HCT116 (cell line): ENCODE measurements around the gene PLEKHA6. TPM values are rescaled to one million over a fixed set of nuclear protein-coding genes. Genes with fewer than 3 reads are reported as not detected.

Experiments
- ATAC-seq: fragments of 200-7000 bp; cut with Tn5 transposase; 2 replicates; pipeline ENCODE4 v1.9.1; 2020; ENCODE audit warnings: mild to moderate bottlenecking, moderate library complexity
- BruUV-seq: library from RNA; stranded (reverse); fragments of 400-500 nt; replicated peaks from 2 replicates; lab custom pipeline; 2021; lab: Mats Ljungman, UMichigan
- CTCF ChIA-PET: fragments of 300-600 bp; sonication (Branson Sonifier 250); formaldehyde crosslinking; loops from one replicate; lab custom pipeline; 2021; ENCODE audit warnings: antibody characterized with exemption; lab: Charles Lee
- POLR2A ChIA-PET: fragments of 300-600, 350-600 bp; sonication (Branson Sonifier 250); formaldehyde crosslinking; loops from one replicate; lab custom pipeline; 2021; ENCODE audit warnings: antibody characterized with exemption; lab: Charles Lee
- RAD21 ChIA-PET, 2 experiments: fragments of 300-600 bp; sonication (Branson Sonifier 250); formaldehyde crosslinking; loops; one replicate each; lab custom pipeline; 2023; ENCODE audit warnings: low total read pairs in 2 of 2; ENCODE audit not compliant: uncharacterized antibody in 2 of 2, unreplicated experiment in 2 of 2, low non-redundant PET in 1 of 2; lab: Charles Lee
- DNase-seq: peaks from one replicate; pipeline ENCODE4 v3.0.0-alpha.2; 2010; ENCODE audit warnings: low read depth, low spot score
- H2AFZ ChIP-seq: fragments of 200-600 bp; shearing (Covaris generic), sonication (generic); 2 replicates; pipeline ENCODE4 v1.6.1; 2017; ENCODE audit warnings: low read depth, mixed run types, mixed read lengths, antibody characterized with exemption, low read length; ENCODE audit not compliant: poor library complexity, severe bottlenecking
- H3K27ac ChIP-seq: 2 replicates; pipeline ENCODE4 v1.5.1; 2012; ENCODE audit warnings: low read depth, low read length
- H3K27me3 ChIP-seq: fragments of 200-600 bp; sonication (generic); 2 replicates; pipeline ENCODE4 v1.6.1; 2016; ENCODE audit warnings: mixed run types, low read length, mixed read lengths; ENCODE audit not compliant: insufficient read depth
- H3K36me3 ChIP-seq, 2 experiments: fragments of 200-500 bp in 1 of 2; fragments of 200-600 bp in 1 of 2; sonication (Bioruptor generic) in 1 of 2; sonication (generic) in 1 of 2; 2 replicates each; pipeline versions ENCODE4 v1.5.1 to v1.6.1; 2014 to 2016; ENCODE audit warnings: low read length in 2 of 2, inconsistent platforms in 1 of 2, mixed read lengths in 1 of 2, mixed run types in 1 of 2; ENCODE audit not compliant: insufficient read depth in 2 of 2, control insufficient read depth in 1 of 2
- H3K4me1 ChIP-seq, 2 experiments: fragments of 200-600 bp in 1 of 2; sonication (generic) in 1 of 2; 2 replicates each; pipeline versions ENCODE4 v1.5.1 to v1.6.1; 2012 to 2017; ENCODE audit warnings: low read length in 2 of 2, inconsistent platforms in 1 of 2, mild to moderate bottlenecking in 1 of 2, mixed read lengths in 1 of 2, mixed run types in 1 of 2, moderate library complexity in 1 of 2; ENCODE audit not compliant: insufficient read depth in 2 of 2, control insufficient read depth in 1 of 2
- H3K4me2 ChIP-seq: fragments of 200-600 bp; sonication (generic); 2 replicates; pipeline ENCODE4 v1.6.1; 2017; ENCODE audit warnings: mixed run types, low read length, mixed read lengths
- H3K4me3 ChIP-seq, 2 experiments: fragments of 200-600 bp in 1 of 2; sonication (generic) in 1 of 2; replicated peaks in 1 of 2; 2 replicates each; pipeline ENCODE4 v1.5.1; 2011 to 2016; ENCODE audit warnings: low read length in 2 of 2, control low read depth in 1 of 2, low read depth in 1 of 2, mild to moderate bottlenecking in 1 of 2, mixed read lengths in 1 of 2, mixed run types in 1 of 2
- H3K79me2 ChIP-seq: fragments of 200-600 bp; sonication (generic); 2 replicates; pipeline ENCODE4 v1.6.1; 2017; ENCODE audit warnings: mild to moderate bottlenecking, mixed run types, low read length, moderate library complexity, mixed read lengths; ENCODE audit not compliant: insufficient read depth
- H3K9ac ChIP-seq: fragments of 200-600 bp; sonication (generic); 2 replicates; pipeline ENCODE4 v1.6.1; 2016; ENCODE audit warnings: low read length, mixed read lengths
- H3K9me2 ChIP-seq: fragments of 200-600 bp; sonication (generic), shearing (Covaris generic); 2 replicates; pipeline ENCODE4 v1.6.1; 2017; ENCODE audit warnings: mixed run types, mild to moderate bottlenecking, moderate library complexity; ENCODE audit not compliant: insufficient read depth
- H3K9me3 ChIP-seq, 2 experiments: fragments of 200-500 bp in 1 of 2; fragments of 200-600 bp in 1 of 2; sonication (Bioruptor generic) in 1 of 2; sonication (generic) in 1 of 2; 2 replicates each; pipeline ENCODE4 v1.6.1; 2014 to 2017; ENCODE audit warnings: low read length in 2 of 2, mixed read lengths in 2 of 2, inconsistent platforms in 1 of 2, low read depth in 1 of 2, mild to moderate bottlenecking in 1 of 2, mixed run types in 1 of 2, moderate library complexity in 1 of 2; ENCODE audit not compliant: control insufficient read depth in 1 of 2, insufficient read depth in 1 of 2
- H4K20me1 ChIP-seq: fragments of 200-600 bp; sonication (generic), shearing (Covaris generic); 2 replicates; pipeline ENCODE4 v1.6.1; 2017; ENCODE audit warnings: mixed run types, mild to moderate bottlenecking, moderate library complexity; ENCODE audit not compliant: insufficient read depth
- ATF3 ChIP-seq: IDR thresholded peaks from 2 replicates; pipeline ENCODE4 v1.6.1; 2012
- CBX3 ChIP-seq: IDR thresholded peaks from 2 replicates; pipeline ENCODE4 v1.6.1; 2012; ENCODE audit warnings: low read depth
- CEBPB ChIP-seq: IDR thresholded peaks from 2 replicates; pipeline ENCODE4 v1.6.1; 2012; ENCODE audit warnings: low read depth
- EGR1 ChIP-seq: IDR thresholded peaks from 2 replicates; pipeline ENCODE4 v1.6.1; 2012; ENCODE audit warnings: low read depth
- EZH2 ChIP-seq: fragments of 200-600 bp; sonication (generic); IDR thresholded peaks from 2 replicates; pipeline ENCODE4 v1.6.1; 2017; ENCODE audit warnings: antibody characterized with exemption, mixed run types
- EZH2phosphoT487 ChIP-seq: fragments of 200-600 bp; IDR thresholded peaks from 2 replicates; pipeline ENCODE4 v1.6.1; 2018; ENCODE audit warnings: antibody characterized with exemption, borderline replicate concordance
- FOSL1 ChIP-seq: IDR thresholded peaks from 2 replicates; pipeline ENCODE4 v1.6.1; 2012; ENCODE audit warnings: low read depth
- JUND ChIP-seq: IDR thresholded peaks from 2 replicates; pipeline ENCODE4 v1.6.1; 2012
- POLR2A ChIP-seq: IDR thresholded peaks from 2 replicates; pipeline ENCODE4 v1.7.0; 2011; ENCODE audit warnings: borderline replicate concordance; ENCODE audit not compliant: insufficient read depth, insufficient read length; ENCODE audit errors: extremely low read depth
- POLR2AphosphoS5 ChIP-seq: IDR thresholded peaks from 2 replicates; pipeline ENCODE4 v1.6.1; 2011; ENCODE audit warnings: mild to moderate bottlenecking, low read depth, low read length, moderate library complexity
- RAD21 ChIP-seq: IDR thresholded peaks from 2 replicates; pipeline ENCODE4 v1.6.1; 2012; ENCODE audit warnings: low read depth, mild to moderate bottlenecking
- SIN3A ChIP-seq: IDR thresholded peaks from 2 replicates; pipeline ENCODE4 v1.6.1; 2012; ENCODE audit warnings: low read depth
- SRF ChIP-seq: IDR thresholded peaks from 2 replicates; pipeline ENCODE4 v1.6.1; 2012; ENCODE audit warnings: low read depth
- YY1 ChIP-seq: IDR thresholded peaks from 2 replicates; pipeline ENCODE4 v1.6.1; 2011; ENCODE audit warnings: low read length, low read depth, moderate library complexity, mild to moderate bottlenecking; ENCODE audit not compliant: insufficient replicate concordance; ENCODE audit errors: extremely low read depth
- intact Hi-C: fragments of 100-400 bp; cut with micrococcal nuclease; formaldehyde crosslinking; loops from 2 replicates; pipeline ENCODE4 v1.10.0; 2022
- total RNA-seq: library from RNA; stranded (reverse); gene quantifications from one replicate; pipeline ENCODE4 v1.2.1, GENCODE V29; 2021; ENCODE audit not compliant: unreplicated experiment
- TF ChIP-seq, protein P1 (sequence below): IDR thresholded peaks from 2 replicates; pipeline ENCODE4 v1.6.1; 2012; ENCODE audit warnings: low read depth

PLEKHA6 gene
- total RNA-seq, 1 experiment from 2014 or later, result 13.1 TPM

DNA sequence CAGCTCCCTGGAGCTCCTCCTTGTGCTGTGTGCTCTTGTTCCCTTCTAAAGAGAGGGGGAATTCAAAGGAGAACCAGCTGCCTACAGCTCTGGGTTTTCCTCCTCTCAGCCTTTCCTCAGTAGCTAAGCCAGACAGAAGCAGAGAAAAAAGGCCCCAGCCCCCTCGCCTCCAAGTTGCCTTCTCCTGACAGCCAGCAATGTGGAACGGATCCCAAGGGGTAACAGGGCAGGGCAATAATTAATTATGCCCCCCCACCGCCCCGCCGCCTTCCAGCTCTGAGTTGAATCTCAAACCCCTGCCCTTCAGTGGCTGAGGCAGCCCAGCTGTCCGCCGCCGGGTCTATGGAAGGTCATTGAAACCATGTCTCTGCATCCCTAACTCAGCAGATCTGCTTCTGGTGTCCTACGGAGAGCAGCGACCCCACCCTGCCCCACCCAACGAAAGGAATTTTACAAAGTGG, 76.9 kb downstream of the PLEKHA6 start (continued):
- TF ChIP-seq, protein P1, sequence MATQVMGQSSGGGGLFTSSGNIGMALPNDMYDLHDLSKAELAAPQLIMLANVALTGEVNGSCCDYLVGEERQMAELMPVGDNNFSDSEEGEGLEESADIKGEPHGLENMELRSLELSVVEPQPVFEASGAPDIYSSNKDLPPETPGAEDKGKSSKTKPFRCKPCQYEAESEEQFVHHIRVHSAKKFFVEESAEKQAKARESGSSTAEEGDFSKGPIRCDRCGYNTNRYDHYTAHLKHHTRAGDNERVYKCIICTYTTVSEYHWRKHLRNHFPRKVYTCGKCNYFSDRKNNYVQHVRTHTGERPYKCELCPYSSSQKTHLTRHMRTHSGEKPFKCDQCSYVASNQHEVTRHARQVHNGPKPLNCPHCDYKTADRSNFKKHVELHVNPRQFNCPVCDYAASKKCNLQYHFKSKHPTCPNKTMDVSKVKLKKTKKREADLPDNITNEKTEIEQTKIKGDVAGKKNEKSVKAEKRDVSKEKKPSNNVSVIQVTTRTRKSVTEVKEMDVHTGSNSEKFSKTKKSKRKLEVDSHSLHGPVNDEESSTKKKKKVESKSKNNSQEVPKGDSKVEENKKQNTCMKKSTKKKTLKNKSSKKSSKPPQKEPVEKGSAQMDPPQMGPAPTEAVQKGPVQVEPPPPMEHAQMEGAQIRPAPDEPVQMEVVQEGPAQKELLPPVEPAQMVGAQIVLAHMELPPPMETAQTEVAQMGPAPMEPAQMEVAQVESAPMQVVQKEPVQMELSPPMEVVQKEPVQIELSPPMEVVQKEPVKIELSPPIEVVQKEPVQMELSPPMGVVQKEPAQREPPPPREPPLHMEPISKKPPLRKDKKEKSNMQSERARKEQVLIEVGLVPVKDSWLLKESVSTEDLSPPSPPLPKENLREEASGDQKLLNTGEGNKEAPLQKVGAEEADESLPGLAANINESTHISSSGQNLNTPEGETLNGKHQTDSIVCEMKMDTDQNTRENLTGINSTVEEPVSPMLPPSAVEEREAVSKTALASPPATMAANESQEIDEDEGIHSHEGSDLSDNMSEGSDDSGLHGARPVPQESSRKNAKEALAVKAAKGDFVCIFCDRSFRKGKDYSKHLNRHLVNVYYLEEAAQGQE, result no peak
- no peak for TF ChIP-seq RAD21
- TF ChIP-seq FOSL1, result no peak

GRCh38 chr1:204280099-204280961, 79.4 kb downstream of the PLEKHA6 start:
- TF ChIP-seq EZH2 (no peak), SIN3A (no peak), POLR2A (no peak), YY1 (no peak), ATF3 (no peak), CEBPB (no peak), FOSL1 (no peak), JUND (no peak), EGR1 (no peak), CBX3 (no peak), EZH2phosphoT487 (no peak), POLR2AphosphoS5 (no peak), SRF (no peak), RAD21 (no peak)
- TF ChIP-seq, all 23 proteins: peak for 0
- Histone ChIP-seq H3K79me2 (no peaks in the 10 kb centered on the region; the same call in 1 of the 2 replicates), H3K9me2 (no peaks in the 10 kb centered on the region), H3K4me1 (peaks cover 0 to 5% of the 10 kb centered on the region in 2 experiments; a peak in 2 of 4 replicates), H3K4me2 (no peak overlapping the region), H3K4me3 (no peak overlapping the region), H3K9me3 (no peaks in the 10 kb centered on the region), H3K27me3 (no peaks in the 10 kb centered on the region), H3K27ac (no peak overlapping the region), H3K36me3 (no peaks in the 10 kb centered on the region), H3K9ac (no peak overlapping the region), H2AFZ (no peak overlapping the region), H4K20me1 (no peaks in the 10 kb centered on the region)
- no TSS peak for BruUV-seq
- no peak for ATAC-seq
- ChIA-PET POLR2A (no interaction called here), CTCF (interaction anchor here (1.2 kb wide), 1 partner anchor 22 kb away, joined by 3 read pairs; no protein-coding TSS in a partner anchor), RAD21 (no interaction called here)
- intact Hi-C loops, result no loop called here
- no peak for DNase-seq
